ENCODE measurements around the gene C2orf68. TPM values are rescaled to one million over a fixed set of nuclear protein-coding genes. Genes with fewer than 3 reads are reported as not detected.

The C2orf68 gene
- total and polyA plus RNA-seq, 2 of the 13 experiments (the other 11 are each of a cell fraction or from before 2014, with no cell fraction given), result 47.1 to 77.4 TPM

- TF ChIP-seq PRDM10 (CRISPR knock-in tag; IDR thresholded peaks at IDR 0.05; ENCODE audit: low read depth), result no peak
- TF ChIP-seq PPARG (CRISPR knock-in tag; conservative IDR thresholded peaks at IDR 0.05), result no peak
Observed at GRCh38 chr2:85635011-85635410, 23.1 kb upstream of the C2orf68 start (continued).

- FAIRE-seq (no peak), ATAC-seq (no peak), DNase-seq (ENCODE audit: low spot score) (no peak)
- Histone ChIP-seq H3K27me3 (ENCODE audit: control insufficient read depth in 1 of 2, insufficient read depth in 2 of 2, low read length in 2 of 2) (no peaks in the 10 kb centered on the region), H3K4me1 (ENCODE audit: insufficient read depth, low read length) (no peaks in the 10 kb centered on the region), H3K9ac (ENCODE audit: insufficient read depth, low read depth, low read length) (no peak overlapping the region), H3K79me2 (ENCODE audit: insufficient read depth, low read length) (peaks cover 8% of the 10 kb centered on the region), H3K36me3 (replicated peaks in 1 of 2; ENCODE audit: control insufficient read depth in 1 of 2, insufficient read depth in 2 of 2, low read length in 2 of 2) (peaks cover 32 to 90% of the 10 kb centered on the region in 2 experiments), H2AFZ (ENCODE audit: low read length) (no peak overlapping the region), H3K9me3 (ENCODE audit: low read length) (no peaks in the 10 kb centered on the region), H3K27ac (ENCODE audit: extremely low read length, insufficient read depth, low read length) (no peak overlapping the region), H3K4me3 (replicated peaks in 1 of 3; ENCODE audit: insufficient read depth in 1 of 3, low read depth in 2 of 3, low read length in 3 of 3) (no peak overlapping the region), H4K20me1 (ENCODE audit: insufficient read depth, low read length) (no peaks in the 10 kb centered on the region), H3K4me2 (ENCODE audit: low read depth, low read length) (no peak overlapping the region)
- ChIA-PET POLR2A (interaction anchor here (0.7 to 1.6 kb wide), 4 partner anchors 15 to 211 kb away, joined by 3 to 4 read pairs (median 3); partner anchors contain the start of genes ATOH8 and USP39), CTCF (ENCODE audit: low intra/inter-chr PET ratio, low total read pairs) (no interaction called here)
- WGBS (ENCODE audit: low lambda C conversion rate), result 97% methylated on average over 3 of the region's 3 CpGs
- in situ Hi-C loops (cut with HindIII; ENCODE audit: extremely low pct_ligation_motif_present, low pct_unique_long_range_greater_than_20kb), result no loop called here
- no TSS peak for BruUV-seq (replicated peaks)
- intact Hi-C loops (cut with micrococcal nuclease; ENCODE audit: unreplicated experiment), result no loop called here
- TF ChIP-seq ZNF280B (CRISPR knock-in tag; IDR thresholded peaks at IDR 0.05; ENCODE audit: borderline replicate concordance) (no peak), DZIP1 (CRISPR knock-in tag; IDR thresholded peaks at IDR 0.05) (no peak), THAP8 (CRISPR knock-in tag; IDR thresholded peaks at IDR 0.05; ENCODE audit: borderline replicate concordance) (no peak), TFAP4 (IDR thresholded peaks at IDR 0.05; ENCODE audit: borderline replicate concordance, low read depth) (no peak), ZBTB7A (CRISPR knock-in tag; IDR thresholded peaks at IDR 0.05) (no peak), MAFG (CRISPR knock-in tag; IDR thresholded peaks at IDR 0.05) (no peak), ZFP36L1 (CRISPR knock-in tag; IDR thresholded peaks at IDR 0.05) (no peak), KAT8 (CRISPR knock-in tag; IDR thresholded peaks at IDR 0.05) (no peak), CSRNP2 (CRISPR knock-in tag; conservative IDR thresholded peaks at IDR 0.05; ENCODE audit: low read depth) (no peak)
Observed at GRCh38 chr2:85631316-85631715, 19.4 kb upstream of the C2orf68 start.
